ENCODE measurements around the gene TRIM62.

GRCh38 chr1:33111965-33112364, 69.9 kb downstream of the TRIM62 start:
- TF ChIP-seq POLR2A (IDR thresholded peaks at IDR 0.05) (no peak), CTCF (IDR thresholded peaks at IDR 0.05) (peak in 4 of 6 experiments; percentile 9 to 32 (median 22))

Data from Peyer's patch (tissue), 4 donors.